Calu3 (cell line): ENCODE data around the gene CYP4F22. TPM values are rescaled to one million over a fixed set of nuclear protein-coding genes. Genes with fewer than 3 reads are reported as not detected.

Experiments
- Bru-seq: library from RNA; stranded (reverse); fragments of 400-500 nt; gene quantifications from one replicate; lab custom pipeline; 2021; lab: Mats Ljungman, UMichigan
- BruChase-seq, 2 experiments: library from RNA; stranded (reverse); fragments of 400-500 nt; gene quantifications; one replicate each; lab custom pipeline; 2021; lab: Mats Ljungman, UMichigan
- BruUV-seq: library from RNA; stranded (reverse); fragments of 400-500 nt; replicated peaks from 2 replicates; lab custom pipeline; 2021; lab: Mats Ljungman, UMichigan
- CTCF ChIA-PET: fragments of 300-600 bp; sonication (Branson Sonifier 250); formaldehyde crosslinking; loops from one replicate; lab custom pipeline; 2022; ENCODE audit warnings: antibody characterized with exemption; lab: Charles Lee
- DNase-seq: peaks from one replicate; pipeline ENCODE4 v3.0.0; 2022
- H3K27ac Mint-ChIP-seq: one replicate; pipeline ENCODE4 v1.8.0; 2022; ENCODE audit warnings: mixed read lengths; ENCODE audit not compliant: unreplicated experiment
- H3K27me3 Mint-ChIP-seq: one replicate; pipeline ENCODE4 v1.8.0; 2022; ENCODE audit warnings: mixed read lengths; ENCODE audit not compliant: unreplicated experiment
- H3K36me3 Mint-ChIP-seq: one replicate; pipeline ENCODE4 v1.8.0; 2022; ENCODE audit warnings: mild to moderate bottlenecking, moderate library complexity, mixed read lengths; ENCODE audit not compliant: insufficient read depth, unreplicated experiment
- H3K4me1 Mint-ChIP-seq: one replicate; pipeline ENCODE4 v1.8.0; 2022; ENCODE audit warnings: mild to moderate bottlenecking, low read depth, mixed read lengths; ENCODE audit not compliant: unreplicated experiment
- H3K4me3 Mint-ChIP-seq: one replicate; pipeline ENCODE4 v1.8.0; 2022; ENCODE audit warnings: mild to moderate bottlenecking, low read depth, moderate library complexity, mixed read lengths; ENCODE audit not compliant: unreplicated experiment
- H3K9me3 Mint-ChIP-seq: one replicate; pipeline ENCODE4 v1.8.0; 2022; ENCODE audit warnings: low read depth, mixed read lengths; ENCODE audit not compliant: unreplicated experiment
- intact Hi-C: fragments of 100-400 bp; cut with micrococcal nuclease; formaldehyde crosslinking; loops from one replicate; pipeline ENCODE4 v1.10.0; 2022; ENCODE audit not compliant: unreplicated experiment
- long read RNA-seq: library from polyadenylated mRNA; stranded (forward); transcript quantifications from one replicate; pipeline ENCODE4 v2.0.0, GENCODE V29; 2022
- total RNA-seq: library from RNA; stranded (reverse); gene quantifications from 2 replicates; pipeline ENCODE4 v1.2.3, GENCODE V29; 2022
- TF ChIP-seq, protein P1 (sequence below): fragments of 200-600 bp; IDR thresholded peaks from one replicate; pipeline ENCODE4 v1.8.0; 2022; ENCODE audit warnings: antibody characterized with exemption; ENCODE audit not compliant: unreplicated experiment

CYP4F22 gene
- total RNA-seq (not detected in 2 replicates), Bru-seq, nascent RNA (not detected), BruChase-seq, experiment 1, labeled RNA remaining after a 6-hour chase (not detected), BruChase-seq, experiment 2, labeled RNA remaining after a 2-hour chase (not detected)
- long read RNA-seq = 0 reads

DNA sequence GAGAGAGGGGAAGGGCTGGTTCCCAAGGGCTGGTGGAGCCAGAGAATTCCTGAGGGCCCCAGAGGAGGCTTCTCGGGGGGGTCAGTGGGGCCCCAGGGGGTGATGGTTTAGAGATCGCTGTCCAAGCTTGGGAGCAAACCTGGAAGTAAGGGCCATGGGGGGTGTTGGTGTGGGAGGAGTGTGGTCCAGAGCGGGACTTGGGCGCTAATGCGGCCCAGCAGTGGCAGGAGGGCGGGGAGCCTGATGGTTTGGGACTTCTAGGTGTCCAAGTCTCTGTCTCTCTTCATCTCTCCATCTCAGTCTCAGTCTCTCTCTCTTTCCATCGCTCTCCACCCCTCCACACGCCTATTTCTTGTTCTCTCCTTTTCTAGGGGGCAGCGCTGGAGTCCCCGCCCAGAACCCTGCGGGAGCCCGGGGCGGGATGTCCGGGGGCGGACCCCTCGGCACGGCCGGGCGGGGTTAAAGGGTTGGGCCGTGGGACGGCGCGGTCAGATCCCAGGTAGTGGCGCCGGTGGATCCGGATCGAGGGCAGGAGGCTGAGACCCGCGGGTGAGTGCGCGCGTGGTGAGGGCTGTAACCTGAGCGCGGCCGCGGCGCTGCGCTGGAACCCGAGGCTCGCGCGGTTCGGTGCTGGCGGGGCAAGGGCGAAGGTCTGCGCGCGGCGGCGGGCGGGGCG is at the start of gene CYP4F22:
CYP4F22 (plus strand) TSS at position 491 of the 676 bp plus-strand sequence. CDS start 16,812 bp downstream, outside the sequence.
- TF ChIP-seq, protein P1, sequence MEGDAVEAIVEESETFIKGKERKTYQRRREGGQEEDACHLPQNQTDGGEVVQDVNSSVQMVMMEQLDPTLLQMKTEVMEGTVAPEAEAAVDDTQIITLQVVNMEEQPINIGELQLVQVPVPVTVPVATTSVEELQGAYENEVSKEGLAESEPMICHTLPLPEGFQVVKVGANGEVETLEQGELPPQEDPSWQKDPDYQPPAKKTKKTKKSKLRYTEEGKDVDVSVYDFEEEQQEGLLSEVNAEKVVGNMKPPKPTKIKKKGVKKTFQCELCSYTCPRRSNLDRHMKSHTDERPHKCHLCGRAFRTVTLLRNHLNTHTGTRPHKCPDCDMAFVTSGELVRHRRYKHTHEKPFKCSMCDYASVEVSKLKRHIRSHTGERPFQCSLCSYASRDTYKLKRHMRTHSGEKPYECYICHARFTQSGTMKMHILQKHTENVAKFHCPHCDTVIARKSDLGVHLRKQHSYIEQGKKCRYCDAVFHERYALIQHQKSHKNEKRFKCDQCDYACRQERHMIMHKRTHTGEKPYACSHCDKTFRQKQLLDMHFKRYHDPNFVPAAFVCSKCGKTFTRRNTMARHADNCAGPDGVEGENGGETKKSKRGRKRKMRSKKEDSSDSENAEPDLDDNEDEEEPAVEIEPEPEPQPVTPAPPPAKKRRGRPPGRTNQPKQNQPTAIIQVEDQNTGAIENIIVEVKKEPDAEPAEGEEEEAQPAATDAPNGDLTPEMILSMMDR = no peak
- Mint-ChIP-seq H3K27me3 (peaks cover 77% of the 10 kb centered on the region), H3K4me3 (no peak within 1 kb of the TSS), H3K9me3 (no peaks in the 10 kb centered on the region), H3K36me3 (no peaks in the 10 kb centered on the region), H3K4me1 (no peaks in the 10 kb centered on the region), H3K27ac (no peak within 1 kb of the TSS)
- no TSS peak for BruUV-seq
- CTCF ChIA-PET = no interaction called here
- intact Hi-C loops = no loop called here
- DNase-seq = no peak

DNA sequence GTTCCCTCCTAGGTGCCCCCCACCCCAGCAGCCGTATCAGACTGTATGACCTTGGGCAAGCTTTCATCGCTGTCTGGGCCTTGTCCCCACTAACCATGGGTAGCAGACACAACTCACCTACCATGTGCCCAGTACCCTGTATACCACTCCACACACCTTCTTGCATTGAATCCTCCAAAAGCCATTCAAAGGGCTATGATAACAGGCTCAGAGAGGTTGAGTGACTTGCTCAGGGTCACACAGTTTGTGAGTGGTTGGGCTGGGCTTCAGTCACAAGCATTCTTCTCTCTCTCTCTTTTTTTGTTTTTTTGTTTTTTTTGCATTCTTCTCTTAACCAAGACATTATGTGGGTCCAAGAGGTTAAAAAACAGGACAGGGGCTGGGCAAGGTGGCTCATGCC is 46.6 kb upstream of the CYP4F22 start:
- no peak overlapping the region for H3K27ac Mint-ChIP-seq
- no peaks in the 10 kb centered on the region for H3K9me3 Mint-ChIP-seq
- CTCF ChIA-PET = no interaction called here
- H3K27me3 Mint-ChIP-seq = peaks cover 40% of the 10 kb centered on the region
- BruUV-seq = no TSS peak
- intact Hi-C loops = no loop called here
- H3K4me1 Mint-ChIP-seq = no peaks in the 10 kb centered on the region
- H3K36me3 Mint-ChIP-seq = no peaks in the 10 kb centered on the region
- no peak for DNase-seq
- TF ChIP-seq, protein P1 = no peak
- no peak overlapping the region for H3K4me3 Mint-ChIP-seq

DNA sequence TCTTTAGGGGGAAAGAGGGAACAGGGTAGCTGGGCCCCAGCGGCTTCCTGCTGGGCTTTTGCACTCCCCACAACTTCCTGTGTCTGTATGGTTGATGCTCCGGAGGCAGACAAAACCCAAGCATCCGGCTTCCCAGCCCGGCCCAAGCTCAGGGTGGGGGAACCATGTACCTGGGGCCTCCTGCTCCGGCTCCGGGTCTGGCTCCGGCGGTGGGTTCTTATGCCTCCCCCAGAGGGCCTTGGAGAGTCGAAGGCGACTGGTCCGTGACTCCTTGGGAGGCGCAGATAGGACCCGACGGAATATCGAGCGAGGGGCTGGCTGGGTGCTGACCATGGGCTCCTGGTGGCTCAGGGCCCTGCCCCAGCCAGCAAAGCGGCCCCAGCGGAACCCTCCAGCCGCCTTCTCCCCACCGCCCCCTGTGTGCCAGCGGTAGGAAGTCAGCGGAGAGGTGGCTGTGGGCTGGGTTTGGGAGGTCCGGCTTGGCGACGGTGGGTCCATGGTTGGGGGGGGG is 44.4 kb upstream of the CYP4F22 start:
- H3K4me1 Mint-ChIP-seq = no peaks in the 10 kb centered on the region
- H3K4me3 Mint-ChIP-seq = no peak overlapping the region
- H3K27me3 Mint-ChIP-seq = peaks cover 37% of the 10 kb centered on the region
- no peaks in the 10 kb centered on the region for H3K9me3 Mint-ChIP-seq
- no TSS peak for BruUV-seq
- H3K36me3 Mint-ChIP-seq = no peaks in the 10 kb centered on the region
- no peak overlapping the region for H3K27ac Mint-ChIP-seq
- CTCF ChIA-PET = interaction anchor here (0.6 kb wide), 1 partner anchor 1804 kb away, joined by 3 read pairs; no protein-coding TSS in a partner anchor
- TF ChIP-seq, protein P1 = no peak
- intact Hi-C loops = no loop called here
- DNase-seq = no peak

DNA sequence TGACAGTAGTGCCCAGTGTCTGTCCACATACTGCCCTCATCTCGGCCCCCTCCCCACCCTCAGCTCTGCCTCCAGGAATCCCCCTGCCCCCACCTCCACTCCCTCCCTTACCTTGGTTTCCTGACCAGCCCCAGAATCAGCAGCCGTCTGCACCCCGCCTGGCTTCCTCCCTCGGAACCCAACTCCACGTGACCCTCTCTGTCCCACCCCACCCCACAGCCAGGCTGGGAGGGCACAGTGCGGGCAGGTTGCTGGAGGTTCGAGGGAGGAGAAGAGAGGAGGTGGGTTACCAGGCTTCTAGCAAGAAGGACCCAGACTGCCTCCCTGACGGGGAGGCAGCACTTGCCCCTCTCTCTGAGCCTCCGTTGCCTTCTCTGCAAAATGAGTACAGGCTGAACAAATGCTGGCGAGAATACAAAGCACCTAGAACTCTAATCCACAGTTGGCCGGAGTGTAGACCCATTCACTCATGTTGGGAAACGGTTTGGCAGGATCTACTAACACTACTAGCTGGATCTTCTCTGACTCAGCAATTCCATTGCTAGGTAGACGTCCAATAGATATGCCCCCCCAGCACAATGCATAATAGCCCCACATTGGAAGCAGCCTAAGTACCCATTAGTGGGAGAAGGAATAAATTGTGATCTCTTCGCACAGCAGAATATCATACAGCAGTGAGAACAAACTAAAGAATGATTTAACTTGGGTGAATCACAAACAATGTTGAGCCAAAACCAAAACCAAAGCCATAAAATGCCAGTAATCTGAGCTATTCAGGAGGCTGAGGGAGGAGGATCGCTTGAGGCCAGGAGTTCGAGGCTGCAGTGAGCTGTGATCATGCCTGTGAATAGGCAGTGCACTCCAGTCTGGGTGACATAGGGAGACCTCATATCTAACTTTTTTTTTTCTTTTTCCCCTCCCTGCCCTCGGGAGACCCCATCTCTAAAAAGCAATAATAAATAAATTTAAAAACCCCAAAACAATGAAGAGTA is 43.6 kb upstream of the CYP4F22 start, which contains the start of gene RASAL3:
RASAL3 (minus strand) TSS at position 151 of the 992 bp plus-strand sequence. CDS start 186 bp downstream, outside the sequence.
- no peaks in the 10 kb centered on the region for H3K36me3 Mint-ChIP-seq
- intact Hi-C loops = no loop called here
- CTCF ChIA-PET = interaction anchor here (0.6 kb wide), 1 partner anchor 1804 kb away, joined by 3 read pairs; no protein-coding TSS in a partner anchor
- peaks cover 39% of the 10 kb centered on the region for H3K27me3 Mint-ChIP-seq
- BruUV-seq = no TSS peak
- no peaks in the 10 kb centered on the region for H3K4me1 Mint-ChIP-seq
- no peak within 1 kb of the TSS for H3K27ac Mint-ChIP-seq
- H3K9me3 Mint-ChIP-seq = no peaks in the 10 kb centered on the region
- DNase-seq = no peak
- H3K4me3 Mint-ChIP-seq = no peak within 1 kb of the TSS
- TF ChIP-seq, protein P1 = no peak
